Transverse colon (tissue), 3 donors: Measurements from ENCODE around the gene TPST2.

ENCODE experiments used
- CTCF ChIP-seq, 5 experiments: fragments of 200-600 bp in 3 of 5; fragments of 450-650 bp in 2 of 5; sonication (generic) in 3 of 5; IDR thresholded peaks; 1 replicate in 2 of 5; 2 replicates in 3 of 5; pipeline ENCODE4 v1.5.1; 2016 to 2017; ENCODE audit warnings: antibody characterized with exemption in 5 of 5, inconsistent platforms in 3 of 5, mild to moderate bottlenecking in 2 of 5, moderate library complexity in 1 of 5
- POLR2A ChIP-seq: fragments of 450-650 bp; IDR thresholded peaks from one replicate; pipeline ENCODE4 v1.6.1; 2016; ENCODE audit warnings: antibody characterized with exemption, mild to moderate bottlenecking, moderate library complexity

GRCh38 chr22:26485013-26485412 is 104.9 kb downstream of the TPST2 start:
- no peak for TF ChIP-seq CTCF (IDR thresholded peaks at IDR 0.05)
- no peak for TF ChIP-seq POLR2A
